Activated CD4-positive, alpha-beta T cell treated with anti-CD3 and anti-CD28 coated beads, Interleukin-2, amount 50 U/mL, for 4 hours (primary cell): Measurements from ENCODE around the gene AGBL1.
"Not testable (repeated sequence)": the region's sequence is repeated elsewhere in the genome, so short reads cannot be mapped to it uniquely, and the experiment has no call there.

ENCODE experiments used
- DNase-seq, 2 experiments: peaks; one replicate each; pipeline ENCODE4 v3.0.0-alpha.2; 2020

Gene AGBL1

DNA sequence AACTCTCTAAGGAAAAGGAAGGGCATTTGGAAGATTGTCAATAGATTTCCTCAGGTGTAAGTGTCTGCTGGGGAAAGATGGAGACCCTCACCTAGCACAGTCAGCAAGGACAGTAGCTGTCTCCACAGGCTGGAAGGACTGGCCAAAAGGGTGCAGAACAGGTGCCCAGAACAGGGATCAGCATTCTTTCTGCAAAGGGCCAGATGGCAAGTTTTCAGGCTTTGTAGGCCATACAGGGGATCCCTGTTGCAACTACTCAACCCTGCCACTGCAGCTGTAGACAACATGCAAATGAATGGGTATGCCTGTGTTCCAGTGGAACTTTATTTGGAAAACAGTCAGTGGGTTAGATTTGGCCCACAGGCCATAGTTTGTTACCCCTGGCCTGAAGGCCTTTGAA is 8.1 kb downstream of the AGBL1 start:
- DNase-seq: no peak

DNA sequence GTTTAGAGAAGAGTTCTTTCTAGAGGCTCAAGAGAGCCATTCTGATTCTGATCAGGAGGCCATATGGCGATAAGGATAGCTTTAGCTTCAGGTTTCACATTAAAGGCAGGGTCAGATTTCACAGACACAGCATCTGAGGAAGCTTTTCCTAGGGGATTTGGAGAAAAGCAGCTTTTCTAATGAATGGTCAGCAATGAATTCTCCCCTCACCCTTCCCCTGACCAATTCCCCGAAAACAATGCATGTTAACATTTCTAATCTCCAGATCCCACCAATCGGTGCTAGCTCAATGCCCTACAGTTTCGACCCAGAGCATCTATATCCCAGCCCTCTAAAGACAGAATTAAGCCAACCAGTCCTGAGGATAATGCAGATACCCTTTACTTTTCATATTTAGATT is 9.8 kb downstream of the AGBL1 start:
- no peak for DNase-seq

DNA sequence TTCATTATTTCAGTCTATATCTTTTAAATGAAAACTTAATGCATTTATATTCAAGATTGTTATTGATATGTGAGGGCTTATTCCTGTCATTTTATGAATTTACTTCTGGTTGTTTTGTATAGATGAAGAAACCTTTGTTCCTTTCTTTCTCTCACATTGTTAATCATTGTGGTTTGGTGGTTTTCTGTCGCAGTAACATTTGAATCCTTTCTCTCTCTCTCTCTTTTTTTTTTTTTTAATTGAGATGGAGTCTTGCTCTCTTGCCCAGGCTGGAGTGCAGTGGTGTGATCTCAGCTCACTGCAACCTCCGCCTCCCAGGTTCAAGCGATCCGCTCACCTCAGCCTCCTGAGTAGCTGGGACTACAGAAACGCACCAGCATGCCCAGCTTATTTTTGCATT is 22.1 kb downstream of the AGBL1 start:
- no peak for DNase-seq

GRCh38 chr15:86103825-86104224 is 24.2 kb downstream of the AGBL1 start:
- no peak for DNase-seq

DNA sequence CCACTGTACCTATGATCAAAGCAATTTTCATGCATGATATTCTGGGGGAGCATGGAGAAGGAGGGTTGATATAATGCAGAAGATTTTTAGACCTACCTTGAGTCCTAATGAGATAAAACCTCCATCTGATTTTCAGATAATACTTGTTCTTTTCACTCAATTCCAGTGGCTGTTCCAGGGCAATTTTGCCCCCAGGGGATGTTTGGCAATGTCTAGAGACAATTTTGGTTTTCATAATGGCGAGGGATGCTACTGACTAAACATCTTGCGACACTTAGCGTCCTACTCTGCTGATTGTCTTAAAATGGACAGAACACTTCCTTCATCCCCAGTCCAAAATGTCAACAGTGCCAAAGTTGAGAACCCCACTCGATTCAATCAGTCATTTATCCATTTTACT is 26.6 kb downstream of the AGBL1 start:
- no peak for DNase-seq

DNA sequence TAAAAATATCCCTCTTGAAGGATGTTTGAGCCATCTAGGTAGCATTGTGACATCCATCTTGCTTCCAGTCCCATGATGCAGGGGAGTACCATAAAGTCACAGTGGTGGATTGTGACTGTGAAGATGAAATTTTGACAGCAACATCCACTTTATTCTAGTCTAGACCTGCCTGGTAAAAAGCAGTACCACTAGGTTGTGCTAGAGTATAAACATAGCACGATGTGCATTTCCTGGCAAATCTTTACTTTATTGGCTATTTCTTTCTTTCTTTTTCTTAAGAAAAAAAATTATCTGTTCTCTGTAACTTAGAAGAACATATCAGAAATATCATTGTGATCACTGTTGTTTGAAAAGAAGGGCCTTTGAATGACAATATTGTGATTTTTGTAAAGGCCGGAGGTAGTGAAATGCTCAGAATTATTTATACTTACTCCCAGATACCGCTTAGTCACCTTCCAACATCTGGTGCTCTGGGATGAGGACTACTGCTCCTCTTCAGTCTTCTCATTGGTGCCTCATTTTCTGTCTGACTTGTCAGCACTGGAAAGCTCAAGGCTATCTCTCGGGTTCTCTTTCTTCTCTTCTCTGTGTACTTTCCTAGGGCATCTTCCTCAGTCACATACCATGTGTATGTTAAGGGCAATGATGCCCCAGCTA is 35.6 kb downstream of the AGBL1 start:
- no peak for DNase-seq

GRCh38 chr15:86121568-86122225 is 42.0 kb downstream of the AGBL1 start:
- DNase-seq: no peak

- DNase-seq: not testable (repeated sequence)
These were observed 43.2 kb downstream of the AGBL1 start for GRCh38 chr15:86122691-86123391.

DNA sequence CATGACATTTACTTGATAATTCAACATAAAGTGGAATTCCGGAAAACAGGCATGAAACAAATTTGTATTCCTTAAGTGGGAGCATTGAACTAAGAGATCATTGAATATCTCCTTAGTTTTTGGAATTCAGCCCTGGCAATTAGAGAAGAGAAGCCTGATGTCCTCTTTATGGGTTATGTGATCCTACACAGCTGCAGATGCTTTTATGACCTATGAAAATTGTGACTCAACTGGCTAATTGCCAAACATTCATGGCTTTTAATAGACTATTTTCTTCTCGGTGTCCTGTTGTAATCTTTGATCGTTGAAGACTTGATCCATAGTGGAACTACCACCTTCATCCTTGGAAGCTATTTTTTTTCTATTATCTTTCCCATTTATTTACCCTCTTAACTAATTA is 46.1 kb downstream of the AGBL1 start:
- DNase-seq: no peak

DNA sequence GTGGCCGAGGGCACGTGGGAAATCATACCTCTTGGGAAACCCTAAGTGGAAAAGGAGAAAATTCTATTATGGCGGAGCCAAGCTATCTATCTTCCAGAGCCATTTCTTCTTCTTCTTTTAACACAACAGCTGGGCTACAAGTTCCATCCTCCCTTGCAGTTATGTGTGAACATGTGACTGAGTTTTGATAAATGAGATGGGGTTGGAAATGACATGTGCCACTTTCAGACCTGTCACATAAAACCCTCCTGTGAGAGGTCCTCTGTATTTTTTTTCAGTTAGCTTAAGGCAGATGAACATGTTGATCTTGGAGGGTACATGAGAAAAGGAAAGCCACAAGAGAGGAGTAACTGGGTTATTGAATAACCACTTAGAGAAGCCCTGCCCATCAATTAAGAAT is 47.9 kb downstream of the AGBL1 start:
- DNase-seq: no peak

DNA sequence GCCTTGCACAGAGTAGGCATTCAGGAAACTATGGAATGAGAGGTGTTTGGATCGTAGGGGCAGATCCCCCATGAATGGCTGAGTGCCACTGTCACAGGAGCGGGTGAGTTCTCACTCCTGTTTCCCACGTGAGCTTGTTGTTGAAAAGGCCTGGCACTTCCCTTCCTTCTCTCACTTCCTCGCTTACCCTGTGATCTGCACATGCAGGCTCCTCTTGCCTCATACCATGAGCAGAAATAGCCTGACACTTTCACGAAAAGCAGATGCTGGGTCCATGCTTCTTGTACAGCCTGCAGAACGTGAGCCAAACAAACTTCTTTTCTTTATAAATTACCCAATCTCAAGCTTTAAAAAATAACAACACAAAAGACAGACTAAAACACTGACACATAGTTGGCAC is 55.4 kb downstream of the AGBL1 start:
- no peak for DNase-seq

GRCh38 chr15:86136861-86137260 is 57.2 kb downstream of the AGBL1 start:
- DNase-seq: no peak

DNA sequence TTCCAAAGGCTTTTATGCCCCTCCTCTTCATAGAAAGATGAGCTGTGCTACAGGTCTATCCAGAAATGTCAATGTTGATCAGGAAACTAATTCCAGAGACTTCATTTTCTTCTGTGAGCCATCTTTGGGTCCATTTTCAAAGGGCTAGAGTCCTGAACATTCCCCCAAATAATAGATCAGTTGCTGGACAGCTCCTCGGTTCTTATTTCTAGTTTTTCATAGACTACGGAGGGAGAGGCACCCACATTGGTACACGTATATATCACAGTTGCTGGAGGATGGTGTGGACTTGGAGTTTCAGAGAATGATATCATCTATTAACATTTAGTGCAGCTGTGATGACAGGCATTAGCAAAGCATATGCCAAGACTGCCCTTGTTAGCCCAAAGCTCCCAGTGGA is 59.1 kb downstream of the AGBL1 start:
- DNase-seq: no peak

DNA sequence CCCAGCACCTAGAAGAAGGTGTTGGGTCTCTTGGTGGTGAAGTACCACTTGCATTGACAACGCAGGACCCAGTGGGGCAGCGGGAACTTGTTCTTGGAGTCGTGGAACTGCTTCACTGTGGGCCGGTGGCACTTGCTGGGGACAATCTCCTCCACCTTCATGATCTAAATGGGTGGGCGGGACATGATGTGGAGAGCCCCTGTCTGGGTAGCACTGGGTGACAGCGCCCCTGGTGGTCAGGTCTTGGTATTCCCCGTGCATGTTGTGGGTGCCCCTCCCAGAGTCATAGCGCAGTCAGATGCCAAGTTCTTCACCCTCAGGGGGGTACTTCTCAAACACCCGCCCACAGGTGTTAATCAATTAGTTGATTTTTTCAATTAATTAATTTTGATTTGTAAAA is 60.2 kb downstream of the AGBL1 start:
- no peak for DNase-seq

- no peak for DNase-seq
These were observed 75.0 kb downstream of the AGBL1 start for GRCh38 chr15:86154705-86155104.

DNA sequence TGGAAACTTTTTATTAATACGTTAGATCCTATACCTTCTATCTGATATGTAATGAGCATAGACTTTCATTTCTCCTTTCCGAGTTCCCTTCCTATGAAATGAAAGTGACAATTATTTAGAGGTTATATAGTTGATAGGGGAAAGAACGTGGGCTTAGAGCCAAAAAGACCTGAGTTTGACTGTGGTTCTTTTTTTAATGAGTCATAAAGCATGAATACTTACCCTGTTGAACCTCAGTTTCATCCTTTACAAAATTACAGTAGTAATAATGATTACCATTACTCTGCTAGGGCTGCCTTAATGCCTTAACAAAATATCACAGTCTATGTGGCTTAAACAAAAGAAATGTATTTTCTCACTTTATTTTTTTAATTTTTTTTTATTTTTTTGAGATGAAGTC is 75.9 kb downstream of the AGBL1 start:
- no peak for DNase-seq

DNA sequence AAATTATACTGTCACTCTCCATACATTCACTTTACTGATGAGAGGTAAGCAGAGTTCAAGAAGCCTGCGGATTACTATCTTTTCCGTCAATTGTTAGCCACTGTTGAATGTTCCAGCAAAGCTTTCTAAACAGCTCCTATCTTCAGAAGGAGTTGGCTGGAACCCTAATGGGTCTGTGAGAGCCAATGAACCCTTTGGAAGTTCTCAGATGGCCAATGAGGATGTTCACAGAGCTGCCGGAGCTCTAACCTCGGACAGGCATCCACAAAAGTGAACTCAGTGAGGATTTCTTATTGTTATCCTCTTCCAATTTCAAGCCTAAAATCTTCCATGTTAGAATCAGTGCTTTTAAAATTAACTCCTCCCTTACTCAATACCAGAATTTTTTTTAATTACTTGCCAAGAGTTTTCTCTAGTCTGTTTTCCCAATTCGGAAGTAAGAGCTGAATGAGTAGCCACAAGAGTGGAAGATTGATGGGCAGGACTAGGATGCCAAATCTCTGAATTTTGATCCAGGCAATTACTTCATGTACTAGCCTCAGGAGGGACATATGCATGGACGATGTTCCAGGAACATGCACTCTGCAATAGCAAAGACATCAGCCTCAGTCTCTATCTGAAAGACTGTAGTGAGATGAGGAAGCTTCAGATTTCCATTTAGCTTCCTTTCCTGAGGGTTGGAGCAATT is 78.1 kb downstream of the AGBL1 start:
- DNase-seq: no peak

DNA sequence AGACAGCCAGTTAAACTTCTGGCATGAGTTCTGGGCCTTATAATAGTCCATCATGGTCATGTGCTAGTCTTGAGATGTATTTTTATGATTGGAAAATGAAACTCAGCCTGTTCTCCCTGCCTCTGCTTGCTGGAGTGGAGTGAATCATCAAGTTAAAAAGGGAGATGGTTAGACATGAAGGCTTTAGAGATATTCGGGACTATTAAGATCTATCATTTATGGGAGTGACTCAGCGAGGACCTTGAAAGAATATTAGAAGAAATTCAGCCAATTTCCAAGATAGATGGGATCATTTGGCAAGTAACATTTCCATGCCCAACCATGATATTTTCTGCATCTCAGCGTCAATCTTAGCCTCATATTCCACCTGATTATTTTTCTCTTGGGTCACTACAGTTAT is 79.8 kb downstream of the AGBL1 start:
- no peak for DNase-seq

DNA sequence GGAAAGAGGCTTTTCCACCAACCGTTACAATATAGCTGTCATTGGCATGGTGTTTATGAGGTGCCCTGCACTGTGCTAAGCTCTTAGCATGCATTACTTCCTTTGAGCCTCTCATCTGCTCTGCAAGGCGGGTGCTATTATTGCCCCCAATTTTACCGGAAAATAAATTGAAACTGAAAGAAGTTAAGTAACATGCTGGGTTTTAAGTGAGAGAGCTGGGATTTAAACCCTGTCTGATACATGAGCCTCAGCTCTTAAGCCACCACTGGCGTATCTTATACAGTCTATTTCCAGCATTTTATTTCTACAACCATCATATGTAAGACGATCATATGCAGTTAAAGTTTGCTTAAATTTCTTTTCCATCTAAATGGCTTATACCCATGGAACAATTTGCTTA is 81.6 kb downstream of the AGBL1 start:
- DNase-seq: no peak

DNA sequence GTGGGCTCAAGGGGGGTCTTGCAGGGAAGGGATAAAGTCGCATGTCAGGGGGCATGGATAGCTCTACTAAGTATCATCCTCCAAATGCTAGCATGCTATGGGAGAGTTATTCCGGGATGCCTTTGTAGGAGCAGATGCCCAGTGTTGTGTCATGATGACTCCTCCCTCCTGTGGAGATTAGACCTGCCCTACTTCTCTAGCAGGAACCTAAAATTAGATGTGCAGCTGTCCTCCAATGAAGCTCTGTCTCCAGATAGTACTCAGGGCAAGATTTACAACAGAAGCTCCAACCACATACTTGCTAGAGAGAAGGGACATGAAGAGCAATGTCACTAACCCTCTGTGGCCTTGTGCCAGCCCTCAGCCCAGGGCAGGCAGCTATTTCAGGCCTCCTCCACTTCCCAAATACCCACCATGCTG is 82.5 kb downstream of the AGBL1 start:
- DNase-seq: no peak

GRCh38 chr15:86162641-86163040 is 83.0 kb downstream of the AGBL1 start:
- DNase-seq: no peak

- no peak for DNase-seq
These were observed 84.1 kb downstream of the AGBL1 start for GRCh38 chr15:86163816-86164215.

DNA sequence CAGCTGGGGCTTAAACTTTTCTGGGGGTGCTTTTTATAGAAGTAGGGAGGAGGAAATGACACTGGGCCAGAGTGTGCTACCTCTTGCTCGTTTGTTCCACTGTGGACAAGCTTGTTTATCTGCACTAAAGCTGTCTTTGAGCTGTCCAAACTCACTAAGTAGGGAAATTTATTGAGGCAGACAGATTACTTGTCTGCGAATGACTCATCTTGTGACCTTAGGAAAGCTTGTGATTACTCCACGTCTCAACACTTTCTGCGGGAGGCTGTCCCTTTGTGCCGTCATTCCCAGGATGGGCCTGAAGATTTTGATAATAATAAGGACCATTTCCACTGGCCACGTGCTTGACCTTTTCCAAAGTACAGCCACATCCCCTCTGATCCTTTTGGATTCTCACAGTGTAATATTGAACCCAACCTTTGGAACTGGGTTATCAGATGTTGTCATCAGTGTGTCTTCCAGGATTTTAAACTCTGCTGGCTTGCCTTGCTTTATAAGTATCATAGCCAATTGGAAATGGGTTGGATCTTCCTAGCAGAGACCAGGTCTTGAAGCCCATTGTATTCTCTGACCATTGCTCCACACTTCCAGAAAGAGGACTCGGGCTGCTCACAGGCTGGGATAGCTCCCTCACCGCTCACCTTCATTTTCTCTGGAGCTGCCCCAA is 84.7 kb downstream of the AGBL1 start:
- DNase-seq: no peak
